Stimulated activated CD4-positive, alpha-beta T cell treated with anti-CD3 and anti-CD28 coated beads, Interleukin-1b, Interleukin-23, amount 100 ng/mL, for 1 hour (primary cell): Measurements from ENCODE around the gene TMEM208.

Experiments used
- DNase-seq, 2 donors: peaks; one replicate each; pipeline ENCODE4 v3.0.0-alpha.2; 2020; ENCODE audit warnings: low read depth in 2 of 2

TMEM208 gene

DNA sequence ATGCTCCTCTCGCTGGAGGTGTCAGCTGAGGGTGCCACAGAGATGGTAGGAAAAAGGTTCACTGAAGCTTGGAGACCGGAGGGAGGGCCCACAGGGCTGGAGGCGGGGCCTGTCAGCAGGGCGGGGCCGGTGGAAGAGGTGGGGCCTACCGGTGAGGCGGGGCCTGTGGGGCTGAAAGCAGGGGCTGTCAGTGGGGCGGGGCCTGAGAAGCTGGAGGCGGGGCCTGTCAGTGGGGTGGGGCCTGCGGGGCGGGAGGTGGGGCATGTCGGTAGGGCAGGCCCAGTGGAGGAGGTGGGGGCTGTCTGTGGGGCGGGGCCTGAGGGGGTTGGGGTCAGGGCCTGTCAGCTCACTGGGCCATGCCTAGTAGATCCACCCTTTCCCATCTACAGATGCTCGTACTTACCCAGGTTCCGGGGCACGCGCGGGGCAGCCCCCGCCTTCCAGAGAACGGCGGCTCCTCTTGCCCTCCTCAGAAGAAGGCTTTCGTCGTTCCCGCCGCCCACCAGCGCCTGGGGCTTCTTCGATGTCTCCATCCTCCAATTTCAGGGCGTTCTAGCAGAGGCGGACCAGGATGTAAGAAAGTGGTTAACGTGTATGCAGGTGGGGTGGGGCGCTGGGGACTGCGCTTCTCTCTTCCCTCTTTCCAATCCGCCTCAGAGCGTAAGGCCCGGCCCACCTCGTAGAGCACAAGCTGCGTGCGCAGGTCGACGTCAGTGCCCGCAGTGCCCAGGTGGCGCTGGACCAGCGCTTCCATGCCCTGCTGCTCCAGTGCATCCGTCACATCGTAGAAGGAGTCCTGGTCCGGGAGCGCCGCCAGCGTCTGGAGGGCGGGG lies 9.8 kb downstream of the TMEM208 start:
- DNase-seq: peak; percentile 45 to 64

DNA sequence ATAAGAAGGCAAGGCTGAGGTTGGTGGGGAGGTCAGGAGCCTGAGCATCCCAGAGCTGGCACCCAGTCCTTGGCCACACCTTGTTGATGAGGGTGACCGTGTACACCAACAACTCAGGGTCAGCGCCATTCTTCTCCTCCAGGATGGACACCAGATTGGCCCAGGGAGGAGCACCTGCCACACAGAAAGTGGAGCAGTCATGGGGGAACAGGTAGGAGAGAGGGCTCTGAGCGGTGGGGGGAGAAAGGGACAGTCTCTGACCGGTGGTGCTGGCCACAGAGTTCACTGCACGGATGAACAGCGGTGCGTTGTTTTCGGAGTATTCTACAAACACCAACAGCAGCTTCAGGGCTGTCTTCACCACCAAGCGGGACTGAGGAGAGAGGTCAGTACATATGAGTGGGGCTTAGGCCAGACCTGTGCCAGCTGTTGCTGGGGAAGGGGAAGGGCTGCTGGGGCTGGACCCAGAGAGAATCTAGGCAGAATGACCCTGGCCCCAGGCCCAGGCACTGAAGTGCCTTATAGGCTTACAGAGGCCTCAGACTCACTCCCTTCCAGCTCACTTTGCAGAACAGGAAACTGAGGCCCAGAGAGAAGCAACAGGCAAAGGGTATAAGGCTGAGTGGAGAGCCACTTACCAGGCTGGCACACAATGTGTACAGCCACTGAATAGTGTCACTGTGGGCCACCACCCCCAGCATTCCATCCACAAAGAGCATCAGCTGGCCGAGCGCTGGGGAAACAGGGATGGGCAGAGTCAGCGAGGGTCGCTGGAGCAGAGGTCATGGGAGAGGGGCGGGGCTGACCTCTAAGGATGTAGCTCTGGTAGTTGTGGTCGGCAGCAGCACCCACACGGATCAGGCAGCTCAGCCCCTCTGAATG lies 10.7 kb downstream of the TMEM208 start:
- DNase-seq: no peak

DNA sequence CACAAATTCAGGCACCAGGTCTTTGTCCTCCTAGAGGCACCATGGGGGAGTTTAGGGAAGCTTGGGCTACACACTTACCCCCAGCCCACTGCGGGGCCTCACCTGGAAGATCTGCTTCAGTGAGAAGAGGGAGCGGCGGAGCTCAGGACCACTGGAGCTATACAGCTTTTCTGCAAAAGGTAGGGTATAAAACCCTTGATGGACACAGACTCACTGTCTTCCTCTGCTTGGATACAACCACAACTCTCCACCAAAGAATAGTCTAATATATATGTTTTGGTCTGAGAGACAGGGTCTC lies 11.3 kb downstream of the TMEM208 start:
- no peak for DNase-seq

DNA sequence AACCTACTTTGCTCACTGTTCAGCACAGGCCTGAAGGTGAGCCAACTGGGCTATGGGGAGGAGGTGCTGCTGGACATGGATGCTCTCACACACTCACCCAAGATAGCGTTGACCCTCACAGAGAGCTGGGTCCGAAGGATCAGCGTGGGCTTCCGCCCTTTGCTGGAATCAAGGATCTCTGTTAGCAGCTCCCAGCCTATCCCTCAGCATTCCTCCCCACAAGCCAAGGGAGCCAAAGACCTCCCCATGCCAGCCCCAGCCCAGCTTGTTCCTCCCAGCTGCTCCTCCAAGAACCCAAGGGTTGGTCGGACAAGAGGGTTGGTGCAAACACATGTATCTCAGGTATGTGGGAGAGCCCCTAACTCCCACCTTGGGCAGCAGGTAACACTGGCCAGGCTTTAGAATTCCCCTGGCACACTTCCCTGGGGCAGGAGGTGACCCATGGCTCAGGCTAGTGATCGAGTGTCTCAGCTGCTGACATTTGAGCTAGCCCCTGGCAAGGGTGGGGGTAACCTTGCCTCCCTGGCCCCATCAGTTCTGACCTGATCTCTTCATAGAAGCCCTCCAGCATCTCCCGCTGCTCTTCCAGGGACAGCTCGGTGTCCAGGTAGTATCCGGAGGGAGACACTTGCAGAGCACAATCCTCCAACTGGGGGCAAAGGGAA lies 12.0 kb downstream of the TMEM208 start:
- DNase-seq: no peak

DNA sequence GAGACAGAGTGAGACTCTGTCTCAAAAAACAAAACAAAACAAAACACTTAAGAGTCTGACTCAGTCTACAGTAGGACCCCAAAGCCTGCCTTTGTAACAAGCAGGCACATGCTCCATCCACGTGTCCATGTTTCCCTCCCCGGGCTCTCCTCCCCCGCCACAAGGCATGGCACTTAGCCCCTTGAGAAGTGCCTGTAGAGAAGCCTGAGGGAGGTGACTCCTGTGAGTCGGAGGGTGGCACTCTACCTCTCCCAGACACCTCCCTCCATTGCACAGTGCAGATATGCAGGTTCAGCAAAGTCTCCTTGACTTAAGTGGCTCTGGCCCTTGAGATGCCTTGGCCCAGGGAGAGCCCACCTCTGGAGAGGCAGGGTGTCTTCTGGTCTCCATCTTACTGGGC lies 13.6 kb downstream of the TMEM208 start:
- no peak for DNase-seq

DNA sequence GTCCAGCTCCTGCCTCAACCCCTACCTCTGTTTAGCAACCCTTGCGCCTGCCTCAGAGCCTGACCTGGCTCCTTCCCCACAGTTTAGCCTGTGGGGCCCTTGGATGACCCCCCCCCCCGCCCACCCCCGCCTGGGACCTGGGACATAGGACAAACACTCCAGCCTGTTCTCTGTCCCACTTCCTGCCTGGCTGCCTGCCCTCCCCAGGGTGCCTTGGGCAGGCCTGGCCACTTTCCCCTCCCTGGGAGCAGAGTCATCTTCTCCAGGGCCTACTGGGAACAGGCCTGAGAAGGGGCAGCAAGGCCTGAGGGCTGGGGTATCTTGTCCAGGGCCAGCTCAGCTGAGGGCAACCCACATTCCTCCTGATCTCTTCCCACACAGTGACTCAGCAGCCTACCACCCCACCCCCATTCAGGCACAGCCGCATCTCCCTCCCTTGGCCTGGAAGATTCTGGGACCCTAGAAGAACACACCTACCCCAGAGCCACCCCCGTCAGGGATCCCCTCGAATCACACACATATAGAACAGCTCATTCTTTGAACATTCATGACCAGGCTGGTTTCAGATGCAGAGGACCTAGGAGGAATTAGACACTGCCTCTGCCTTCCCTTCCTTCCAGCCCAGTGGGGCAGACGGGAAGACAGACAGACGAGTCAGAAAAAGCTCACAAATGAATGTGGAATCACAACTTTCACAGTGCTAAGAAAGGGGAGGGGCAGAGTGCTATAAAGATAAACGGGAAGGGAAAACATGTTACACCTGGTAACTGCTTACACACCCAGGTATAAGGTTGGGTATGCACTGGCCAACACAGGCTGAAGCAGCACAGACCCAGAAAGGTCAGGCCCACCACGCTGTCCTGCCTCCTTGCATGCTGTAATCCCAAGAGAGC lies 14.3 kb downstream of the TMEM208 start:
- no peak for DNase-seq

DNA sequence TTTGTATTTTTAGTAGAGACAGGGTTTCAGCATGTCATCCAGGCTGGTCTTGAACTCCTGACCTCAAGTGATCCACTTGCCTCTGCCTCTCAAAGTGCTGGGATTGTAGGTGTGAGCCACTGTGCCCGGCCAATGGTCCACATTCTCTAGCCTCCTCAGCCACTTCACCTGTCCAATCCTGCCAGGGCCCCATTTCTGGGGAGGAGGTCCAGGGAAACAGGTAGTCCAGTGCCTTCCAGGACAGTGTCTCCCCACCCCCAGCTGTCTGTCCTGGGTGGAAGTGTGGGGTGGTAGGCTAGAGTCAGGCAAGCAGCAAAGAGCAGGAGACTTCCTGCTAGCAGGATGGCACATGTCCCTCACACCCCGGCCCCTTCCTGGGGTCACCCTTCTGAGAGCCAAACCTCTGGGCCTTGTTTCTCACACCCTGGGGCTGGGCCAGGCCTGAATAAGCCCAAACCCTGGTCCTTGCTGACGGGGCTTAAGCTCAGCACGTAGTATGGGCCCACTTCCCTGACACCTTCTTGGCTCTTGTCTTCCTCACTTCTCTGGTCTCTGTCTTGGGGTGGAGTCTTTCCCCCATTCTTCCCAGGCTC lies 15.3 kb downstream of the TMEM208 start:
- no peak for DNase-seq

DNA sequence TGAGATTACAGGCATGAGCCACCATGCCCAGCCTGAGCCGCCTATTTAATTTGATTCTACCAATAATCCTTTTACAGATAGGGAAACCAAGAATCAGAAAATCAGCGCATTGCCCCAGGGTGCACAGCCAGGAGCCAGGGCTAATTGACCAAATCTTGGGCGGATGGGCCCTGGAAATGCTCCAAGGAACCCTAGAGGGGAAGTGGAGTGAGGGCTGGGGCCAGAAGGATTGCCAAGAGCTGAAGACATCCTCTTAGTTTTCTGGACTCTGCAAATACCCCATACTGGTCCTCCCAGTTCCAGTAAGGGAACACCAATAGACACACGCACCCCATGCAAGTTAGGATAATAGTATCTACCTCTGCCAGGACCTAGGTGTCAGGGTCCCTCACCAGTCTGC lies 16.6 kb downstream of the TMEM208 start:
- DNase-seq: no peak

DNA sequence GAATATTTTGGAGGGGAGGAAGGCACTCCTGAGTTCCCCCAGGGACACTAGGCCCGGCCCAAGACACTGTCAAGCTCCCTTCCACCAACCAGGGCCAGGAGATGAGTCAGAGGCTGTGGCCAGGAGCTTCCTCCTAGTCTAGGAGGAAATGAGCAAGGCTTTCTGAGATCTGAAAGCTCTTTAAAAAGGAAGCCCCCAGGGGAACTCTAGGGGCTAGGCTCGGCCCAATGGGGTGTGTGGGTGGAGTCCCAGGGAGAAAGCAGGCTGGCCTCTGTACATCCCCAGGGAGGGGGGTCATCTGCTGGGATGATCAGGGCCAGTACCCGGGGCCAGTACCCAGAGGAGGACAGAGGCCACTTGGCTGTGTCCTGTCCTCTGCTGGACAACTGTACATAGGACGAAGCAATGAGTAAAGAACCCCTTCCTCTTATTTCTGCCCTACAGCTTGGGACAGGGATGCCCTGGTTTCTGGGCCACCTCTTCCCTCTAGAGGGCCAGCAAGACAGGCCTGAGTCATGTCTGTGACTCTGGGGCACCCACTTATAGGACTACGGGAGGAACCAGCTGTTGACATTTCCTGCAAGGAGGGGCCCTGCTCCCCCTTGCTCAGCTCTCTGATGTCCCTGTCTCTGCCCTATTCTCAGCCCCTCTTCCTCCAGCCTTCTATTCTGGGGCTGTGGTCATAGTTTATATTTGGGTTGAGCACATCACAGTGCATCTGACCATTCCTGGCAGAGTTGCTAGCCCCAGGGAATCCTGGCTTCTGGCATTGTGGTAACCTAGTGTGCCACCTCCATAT lies 17.7 kb downstream of the TMEM208 start:
- peak; percentile 48 to 52 for DNase-seq

DNA sequence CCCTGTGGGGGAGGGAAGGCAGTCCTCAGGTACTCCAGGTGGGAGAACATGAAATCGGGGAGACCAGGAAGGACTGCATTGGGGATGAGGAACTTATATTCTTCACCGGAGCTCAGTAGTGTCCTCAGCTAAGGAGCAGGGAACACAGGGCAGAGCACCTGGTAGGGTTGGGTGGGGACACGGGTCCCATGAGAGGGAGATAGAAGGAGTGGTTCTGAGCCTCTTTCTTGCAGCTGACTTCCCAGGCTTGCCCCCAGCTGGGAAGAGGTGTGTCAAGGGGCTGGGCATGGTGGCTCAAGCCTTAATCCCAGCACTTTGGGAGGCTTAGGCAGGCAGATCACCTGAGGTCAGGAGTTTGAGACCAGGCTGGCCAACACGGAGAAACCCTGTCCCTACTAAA lies 18.3 kb downstream of the TMEM208 start:
- DNase-seq: no peak

DNA sequence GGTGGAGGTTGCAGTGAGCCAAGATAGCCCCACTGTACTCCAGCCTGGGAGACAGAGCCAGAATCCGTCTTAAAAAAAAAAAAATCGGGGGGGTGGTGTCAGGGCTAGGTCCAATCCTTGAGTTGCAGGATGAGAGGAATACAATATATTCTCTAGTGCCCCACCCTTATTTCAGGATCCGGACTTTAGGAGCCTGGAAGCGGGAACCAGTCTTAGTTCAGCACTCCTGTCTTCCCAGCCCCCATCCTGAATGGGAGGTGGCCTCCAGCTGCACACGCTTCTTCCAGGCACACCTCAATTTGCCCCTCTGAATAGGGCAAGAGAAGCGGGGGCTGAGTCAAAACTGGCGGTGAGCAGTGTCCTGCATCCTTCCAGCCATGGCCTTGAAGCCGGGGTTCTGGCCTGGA lies 18.7 kb downstream of the TMEM208 start:
- no peak for DNase-seq

DNA sequence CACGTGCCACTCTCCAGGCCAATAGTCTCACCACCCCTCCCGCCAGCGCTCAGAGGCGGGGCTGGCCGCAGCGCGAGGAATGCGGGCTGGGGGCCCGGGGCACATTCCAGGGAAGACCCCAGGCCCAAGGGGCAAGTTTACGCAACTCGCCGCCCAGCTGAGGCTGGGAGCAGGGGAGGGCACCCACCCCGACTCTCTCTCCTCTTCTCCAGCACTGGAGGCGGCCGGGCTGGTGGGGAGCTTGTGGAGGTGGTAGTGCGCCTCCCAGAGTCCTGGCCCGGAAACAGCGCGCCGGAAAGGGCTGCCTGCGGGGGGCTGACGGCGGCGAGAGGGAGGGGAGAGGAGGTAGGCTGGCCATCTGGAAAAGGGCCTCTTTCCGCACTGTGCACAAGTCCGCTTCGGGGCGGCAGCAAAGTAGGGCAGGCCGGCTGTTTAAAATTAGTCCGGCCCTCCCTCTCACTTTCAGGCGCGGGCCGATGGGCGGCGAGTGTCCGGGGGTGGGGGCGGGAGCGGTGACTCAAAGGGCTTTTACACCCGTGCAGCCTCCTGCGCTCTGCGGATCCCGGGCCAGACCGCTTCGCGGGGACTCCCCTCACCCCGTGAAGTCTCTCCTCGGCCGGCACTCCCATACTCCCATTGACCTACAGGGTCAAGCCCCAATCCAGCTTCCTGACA lies 19.3 kb downstream of the TMEM208 start:
- no peak for DNase-seq

DNA sequence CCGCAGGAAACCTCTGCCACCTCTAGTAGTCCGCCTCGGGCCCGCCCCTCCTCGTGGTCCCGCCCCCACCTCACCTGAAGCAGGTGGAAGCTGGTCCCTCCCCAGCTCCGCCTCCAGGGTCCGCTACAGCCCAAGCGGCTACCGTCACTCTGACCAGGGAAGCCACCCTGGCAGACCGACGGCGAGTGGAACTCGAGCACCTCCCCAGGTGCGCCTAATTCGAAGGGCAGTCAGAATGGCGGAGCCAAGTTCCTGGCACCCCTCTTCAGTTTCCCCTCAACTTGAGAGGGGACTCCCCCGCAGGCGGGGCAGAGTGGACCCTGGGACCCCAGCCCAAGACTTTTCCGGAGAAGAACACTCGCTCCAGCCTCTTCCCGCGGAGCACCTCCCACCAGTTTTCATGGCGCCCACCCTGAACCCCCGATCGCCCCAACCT lies 19.8 kb downstream of the TMEM208 start:
- DNase-seq: peak in 1 of 2 donors; percentile 29

DNA sequence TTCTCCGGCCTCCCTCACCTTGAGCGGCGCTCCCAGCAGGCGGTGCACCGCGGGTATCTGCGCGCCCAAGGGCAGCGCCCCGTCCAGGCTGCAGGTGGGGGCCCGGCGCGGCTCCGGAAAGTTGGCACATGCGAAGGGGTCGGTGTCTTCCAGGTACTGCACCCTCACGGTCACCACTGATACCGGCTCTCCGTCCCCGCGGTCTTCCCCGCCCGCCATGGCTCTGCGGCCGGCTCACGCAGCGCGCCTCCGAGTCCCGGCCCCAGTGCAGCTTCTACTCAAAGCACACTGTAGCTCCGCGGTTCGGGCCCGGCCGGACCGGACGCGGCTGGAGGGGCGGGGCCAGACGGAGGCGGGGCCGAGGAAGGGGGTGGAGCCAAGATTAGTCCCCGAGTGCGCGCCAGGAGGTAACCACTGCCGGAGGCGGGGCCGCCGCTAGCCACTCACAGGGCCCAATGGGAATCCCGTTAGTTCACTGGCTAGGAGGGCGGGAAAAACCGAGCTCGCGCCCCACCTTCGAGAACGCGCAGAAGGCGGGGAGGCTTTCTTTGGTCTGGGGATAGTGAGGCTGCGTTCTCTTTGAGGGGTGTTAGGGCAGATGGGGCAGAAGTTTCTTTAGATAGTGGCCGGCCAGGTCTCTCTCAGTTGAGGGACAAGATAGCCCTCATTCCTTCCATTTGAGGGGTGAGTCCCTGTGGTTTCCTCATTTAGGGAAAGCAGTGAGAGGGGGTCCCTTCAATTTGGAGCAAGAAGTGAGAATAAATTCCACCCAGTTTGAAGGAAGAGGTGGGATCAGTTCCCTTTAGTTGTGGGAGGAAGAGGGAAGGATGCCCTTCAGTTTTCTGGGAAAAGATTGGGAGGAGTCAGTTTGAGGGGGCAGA lies 20.5 kb downstream of the TMEM208 start, which contains the start of gene FHOD1:
FHOD1 (minus strand) TSS at position 290 of the 881 bp plus-strand sequence; CDS start at position 219, 71 bp downstream.
- DNase-seq: peak; percentile 87 to 96

DNA sequence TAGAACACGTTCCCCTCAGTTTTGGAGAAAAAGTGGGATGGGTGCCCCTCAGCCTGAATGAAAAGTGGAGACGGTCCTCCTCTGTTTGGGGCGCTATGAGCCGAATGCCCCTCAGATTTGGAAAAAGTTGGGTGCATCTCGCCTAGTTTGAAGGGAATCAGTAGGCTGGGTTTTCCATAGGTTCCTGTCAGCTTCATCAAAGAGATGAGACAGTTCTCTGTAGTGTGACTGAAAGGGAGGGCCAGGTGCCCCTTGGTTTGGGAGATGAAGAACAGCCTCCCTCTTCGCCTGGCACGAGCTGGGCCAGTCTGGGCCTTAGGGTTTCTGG lies 21.1 kb downstream of the TMEM208 start:
- DNase-seq: no peak

DNA sequence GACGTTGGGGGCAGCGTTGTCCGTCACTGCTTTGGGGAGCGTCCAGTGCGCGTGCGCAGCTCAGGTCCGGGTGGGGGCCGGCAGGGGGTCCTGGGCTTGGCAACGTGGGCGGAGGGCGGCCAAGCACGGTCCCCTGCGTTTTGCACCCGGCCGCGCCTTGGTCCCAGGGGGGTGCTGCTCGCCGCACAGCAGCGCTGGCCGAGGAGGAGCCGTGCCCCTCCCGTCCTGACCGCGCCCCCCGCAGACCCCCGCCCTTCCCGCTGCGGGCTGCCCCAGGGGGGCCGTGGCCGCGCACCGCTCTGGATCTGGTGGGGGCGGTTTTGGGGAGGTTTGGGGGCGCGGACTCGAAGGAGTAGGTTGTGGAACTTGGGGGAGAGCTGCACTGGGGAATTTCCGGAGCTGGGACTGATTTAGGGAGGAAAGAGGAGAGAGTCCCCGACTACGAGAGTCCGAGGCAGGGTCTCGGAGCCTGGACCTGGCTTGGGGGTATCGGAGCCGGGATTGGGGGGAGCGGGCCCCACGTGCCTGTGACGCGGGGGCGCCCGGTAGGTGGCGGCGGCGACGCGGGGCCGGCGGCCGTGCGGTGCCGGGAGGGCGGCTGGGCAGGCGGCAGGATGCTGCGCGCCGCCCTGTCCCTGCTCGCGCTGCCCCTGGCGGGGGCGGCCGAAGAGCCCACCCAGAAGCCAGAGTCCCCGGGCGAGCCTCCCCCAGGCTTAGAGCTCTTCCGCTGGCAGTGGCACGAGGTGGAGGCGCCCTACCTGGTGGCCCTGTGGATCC lies 21.7 kb downstream of the TMEM208 start, which contains the start of gene SLC9A5:
SLC9A5 (plus strand) TSS at position 579 of the 777 bp plus-strand sequence; CDS start at position 615, 36 bp downstream.
- DNase-seq: no peak

DNA sequence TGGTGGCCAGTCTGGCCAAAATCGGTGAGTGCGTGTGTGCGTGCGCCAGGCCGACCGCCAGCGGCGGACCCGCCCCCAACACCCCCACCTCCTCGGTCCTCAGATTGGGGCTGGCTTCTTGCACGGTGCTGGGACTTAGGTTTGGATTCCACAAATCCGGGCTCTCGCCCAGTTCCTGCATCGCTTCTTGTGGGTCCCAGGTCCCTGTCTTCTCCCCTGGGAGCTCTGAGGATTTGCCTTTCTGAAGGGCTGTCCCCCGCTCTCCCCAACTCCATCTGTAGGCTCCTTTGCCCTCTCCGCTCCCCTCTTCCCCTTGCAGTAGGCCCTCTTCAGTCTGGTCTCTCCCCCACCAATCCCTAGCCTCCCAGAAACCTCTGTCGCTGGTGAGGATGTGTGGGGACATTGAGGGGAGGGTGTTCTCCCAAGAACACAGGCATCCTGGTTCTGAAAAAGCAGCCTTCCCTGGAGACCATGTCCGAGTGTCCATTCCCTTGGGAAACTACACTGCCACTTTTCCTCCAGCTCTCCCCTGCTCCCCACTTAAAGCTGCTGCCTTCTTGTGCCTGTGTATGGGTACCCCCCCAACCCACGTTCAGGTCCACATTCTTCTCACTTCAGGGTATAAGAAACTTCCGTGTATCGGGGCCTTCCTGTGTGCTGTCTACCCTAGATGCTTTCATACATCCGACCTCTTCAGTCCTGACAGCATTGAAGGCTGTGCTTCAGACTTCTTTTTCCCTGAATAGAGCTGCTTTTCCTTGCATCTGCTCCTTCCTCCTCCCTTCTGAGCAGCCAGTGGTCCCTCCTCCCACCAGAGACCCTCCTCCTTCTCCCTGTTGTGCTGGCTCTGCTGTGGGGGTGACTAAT lies 22.5 kb downstream of the TMEM208 start:
- DNase-seq: no peak
